Peyer's patch (tissue), 4 donors: ENCODE measurements around the gene RNF146. TPM values are rescaled to one million over a fixed set of nuclear protein-coding genes. Genes with fewer than 3 reads are reported as not detected.
"Not testable (repeated sequence)": the region's sequence is repeated elsewhere in the genome, so short reads cannot be mapped to it uniquely, and the experiment has no call there.

Source experiments
- DNase-seq, 3 donors: peaks; one replicate each; pipeline ENCODE4 v3.0.0-alpha.2; 2017 to 2019
- H3K27ac ChIP-seq, 4 donors: fragments of 200-600 bp; sonication (generic); one replicate each; pipeline ENCODE4 v1.5.1; 2016 to 2019
- H3K27me3 ChIP-seq, 2 donors: fragments of 200-600 bp; sonication (generic); one replicate each; pipeline ENCODE4 v1.5.1; 2019
- H3K36me3 ChIP-seq, 3 donors: fragments of 200-600 bp; sonication (generic); one replicate each; pipeline ENCODE4 v1.5.1; 2016 to 2019
- H3K4me1 ChIP-seq, 4 donors: fragments of 200-600 bp; sonication (generic); one replicate each; pipeline ENCODE4 v1.5.1; 2016 to 2019
- H3K4me3 ChIP-seq, 4 donors: fragments of 200-600 bp; sonication (generic); 1 replicate in 3 of 4; 2 replicates in 1 of 4; pipeline ENCODE4 v1.5.1; 2016 to 2019; ENCODE audit warnings: mild to moderate bottlenecking in 1 of 4
- H3K9me3 ChIP-seq, 4 donors: fragments of 200-600 bp; sonication (generic); one replicate each; pipeline ENCODE4 v1.5.1; 2016 to 2019; ENCODE audit warnings: mild to moderate bottlenecking in 1 of 4
- CTCF ChIP-seq, 6 experiments: fragments of 450-650 bp in 4 of 6; fragments of 200-600 bp in 2 of 6; sonication (generic) in 1 of 6; IDR thresholded peaks; one replicate each; pipeline ENCODE4 v1.5.1; 2017 to 2019; ENCODE audit warnings: antibody characterized with exemption in 6 of 6, mild to moderate bottlenecking in 3 of 6, moderate library complexity in 1 of 6
- POLR2A ChIP-seq, 2 donors: fragments of 450-650 bp; IDR thresholded peaks; one replicate each; pipeline ENCODE4 v1.5.1; 2017; ENCODE audit warnings: antibody characterized with exemption in 2 of 2, mild to moderate bottlenecking in 2 of 2, moderate library complexity in 2 of 2
- total RNA-seq, 4 donors: library from RNA; depleted of rRNA; stranded (reverse); fragments of >200 nt; gene quantifications; one replicate each; pipeline ENCODE4 v1.1.0, GENCODE V29; 2016

The RNF146 gene, protein sequence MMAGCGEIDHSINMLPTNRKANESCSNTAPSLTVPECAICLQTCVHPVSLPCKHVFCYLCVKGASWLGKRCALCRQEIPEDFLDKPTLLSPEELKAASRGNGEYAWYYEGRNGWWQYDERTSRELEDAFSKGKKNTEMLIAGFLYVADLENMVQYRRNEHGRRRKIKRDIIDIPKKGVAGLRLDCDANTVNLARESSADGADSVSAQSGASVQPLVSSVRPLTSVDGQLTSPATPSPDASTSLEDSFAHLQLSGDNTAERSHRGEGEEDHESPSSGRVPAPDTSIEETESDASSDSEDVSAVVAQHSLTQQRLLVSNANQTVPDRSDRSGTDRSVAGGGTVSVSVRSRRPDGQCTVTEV
- 10 to 100 TPM; 21.5 to 87.5 (median 37.7) TPM for total RNA-seq

GRCh38 chr6:127266178-127266891 is at the start of gene RNF146:
Gene RNF146, plus strand, starts transcription at chr6:127266864. Its CDS starts 13,475 bp downstream, at chr6:127280339.
- TF ChIP-seq CTCF (IDR thresholded peaks at IDR 0.05) (peak; percentile 36 to 79 (median 72)), POLR2A (IDR thresholded peaks at IDR 0.05) (no peak)
- H3K9me3 ChIP-seq: no peaks in the 10 kb centered on the region
- peak within 1 kb of the TSS; percentile 92 to 99 (median 97) for H3K27ac ChIP-seq
- no peaks in the 10 kb centered on the region for H3K27me3 ChIP-seq
- DNase-seq: peak; percentile 80 to 91 (median 90)
- H3K36me3 ChIP-seq: no peaks in the 10 kb centered on the region
- peak within 1 kb of the TSS; percentile 61 to 89 (median 88) for H3K4me3 ChIP-seq
- peaks cover 0 to 2% (median 0%) of the 10 kb centered on the region in 4 donors for H3K4me1 ChIP-seq

DNA sequence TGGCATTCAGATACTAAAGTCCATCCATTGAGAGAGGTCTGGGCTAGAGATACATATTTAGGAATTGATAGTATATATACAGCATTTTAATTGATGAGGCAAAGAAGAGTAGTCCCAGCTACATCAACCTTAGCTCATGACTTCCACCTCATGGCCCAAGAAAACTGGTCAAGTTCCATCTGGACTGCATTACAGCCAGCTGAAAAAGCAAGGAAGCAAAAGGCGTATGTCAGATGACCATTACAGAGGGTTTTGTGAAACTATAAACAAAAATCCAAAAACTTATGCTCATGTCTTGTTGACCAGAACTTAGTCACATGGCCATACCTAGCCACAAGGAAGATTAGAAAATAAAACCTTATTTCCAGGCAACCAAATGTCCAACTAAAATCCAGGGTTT is 46.8 kb upstream of the RNF146 start:
- TF ChIP-seq CTCF (IDR thresholded peaks at IDR 0.05) (no peak), POLR2A (IDR thresholded peaks at IDR 0.05) (no peak)
- no peaks in the 10 kb centered on the region for H3K36me3 ChIP-seq
- H3K27ac ChIP-seq: no peak overlapping the region
- DNase-seq: no peak
- no peaks in the 10 kb centered on the region for H3K9me3 ChIP-seq
- no peaks in the 10 kb centered on the region for H3K27me3 ChIP-seq
- H3K4me1 ChIP-seq: no peaks in the 10 kb centered on the region
- no peak overlapping the region for H3K4me3 ChIP-seq

- no peak for DNase-seq
- Histone ChIP-seq H3K4me1 (no peaks in the 10 kb centered on the region), H3K4me3 (no peak overlapping the region), H3K36me3 (no peaks in the 10 kb centered on the region), H3K9me3 (no peaks in the 10 kb centered on the region), H3K27ac (no peak overlapping the region), H3K27me3 (no peaks in the 10 kb centered on the region)
- TF ChIP-seq CTCF (IDR thresholded peaks at IDR 0.05) (no peak), POLR2A (IDR thresholded peaks at IDR 0.05) (no peak)
These were observed 45.5 kb upstream of the RNF146 start for GRCh38 chr6:127221201-127221600.

DNA sequence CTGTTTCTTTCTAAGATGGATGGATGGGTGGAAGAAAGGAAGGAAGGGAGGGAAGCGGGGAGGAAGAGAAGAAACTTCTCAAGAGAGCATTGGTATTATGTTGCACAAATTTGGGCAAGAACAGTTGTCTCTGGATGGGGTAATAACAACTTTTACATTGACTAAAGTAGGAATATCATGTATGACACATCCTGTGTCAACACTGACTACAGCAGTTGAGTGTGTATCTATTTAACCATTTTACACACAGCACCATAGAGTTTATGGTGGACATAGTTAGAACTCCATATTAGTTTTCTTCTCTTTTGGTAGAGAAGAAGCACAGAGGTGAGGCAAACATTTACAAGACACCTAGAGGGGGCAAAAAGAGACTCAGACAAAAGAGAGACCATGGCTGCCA is 44.2 kb upstream of the RNF146 start:
- Histone ChIP-seq H3K36me3 (no peaks in the 10 kb centered on the region), H3K9me3 (no peaks in the 10 kb centered on the region), H3K4me3 (no peak overlapping the region), H3K27me3 (no peaks in the 10 kb centered on the region), H3K27ac (no peak overlapping the region), H3K4me1 (no peaks in the 10 kb centered on the region)
- no peak for TF ChIP-seq POLR2A (IDR thresholded peaks at IDR 0.05)
- no peak for TF ChIP-seq CTCF (IDR thresholded peaks at IDR 0.05)
- DNase-seq: no peak

- Histone ChIP-seq H3K27ac (no peak overlapping the region), H3K4me1 (no peaks in the 10 kb centered on the region), H3K36me3 (no peaks in the 10 kb centered on the region), H3K4me3 (no peak overlapping the region), H3K27me3 (no peaks in the 10 kb centered on the region), H3K9me3 (no peaks in the 10 kb centered on the region)
- DNase-seq: no peak
- TF ChIP-seq CTCF (IDR thresholded peaks at IDR 0.05) (no peak), POLR2A (IDR thresholded peaks at IDR 0.05) (no peak)
These were observed 41.2 kb upstream of the RNF146 start for GRCh38 chr6:127225497-127225896.

DNA sequence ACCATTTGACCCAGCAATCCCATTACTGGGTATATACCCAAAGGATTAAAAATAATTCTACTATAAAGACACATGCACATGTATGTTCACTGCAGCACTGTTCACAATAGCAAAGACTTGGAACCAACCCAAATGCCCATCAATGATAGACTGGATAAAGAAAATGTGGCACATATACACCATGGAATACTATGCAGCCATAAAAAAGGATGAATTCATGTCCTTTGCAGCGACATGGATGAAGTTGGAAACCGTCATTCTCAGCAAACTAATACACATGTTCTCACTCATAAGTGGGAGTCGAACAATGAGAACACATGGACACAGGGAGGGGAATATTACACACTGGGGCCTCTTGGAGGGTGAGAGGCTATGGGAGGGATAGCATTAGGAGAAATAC is 32.8 kb upstream of the RNF146 start:
- not testable (repeated sequence) for H3K9me3 ChIP-seq, H3K27ac ChIP-seq, H3K27me3 ChIP-seq, H3K4me1 ChIP-seq, DNase-seq, H3K36me3 ChIP-seq, H3K4me3 ChIP-seq
